Bronchial epithelial cell (primary cell): ENCODE measurements around the gene CAMK2A. TPM values are rescaled to one million over a fixed set of nuclear protein-coding genes. Genes with fewer than 3 reads are reported as not detected.

Experiments
- DNase-seq: peaks from one replicate; pipeline ENCODE4 v3.0.0-alpha.2; 2010; ENCODE audit warnings: low read depth
- FAIRE-seq: peaks from 2 replicates; lab custom pipeline; 2011; peaks lifted over from hg19 to GRCh38; lab: Jason Lieb, UNC
- H3K27me3 ChIP-seq: 2 replicates; pipeline ENCODE4 v1.5.1; 2011; ENCODE audit warnings: low read length; ENCODE audit not compliant: control insufficient read depth, insufficient read depth
- H3K36me3 ChIP-seq: 2 replicates; pipeline ENCODE4 v1.5.1; 2011; ENCODE audit warnings: low read length; ENCODE audit not compliant: control insufficient read depth, insufficient read depth
- H3K4me3 ChIP-seq: 2 replicates; pipeline ENCODE4 v1.5.1; 2011; ENCODE audit warnings: mild to moderate bottlenecking, low read depth, low read length, control low read depth
- CTCF ChIP-seq: IDR thresholded peaks from 2 replicates; pipeline ENCODE4 v1.5.1; 2011; ENCODE audit warnings: mild to moderate bottlenecking, moderate library complexity, low read length, control low read depth, inconsistent platforms; ENCODE audit not compliant: insufficient read depth, severe bottlenecking
- total RNA-seq: library from RNA; depleted of rRNA; stranded (reverse); fragments of >200 nt; gene quantifications from 2 replicates; pipeline ENCODE4 v1.2.1, GENCODE V29; 2014

The CAMK2A gene
- total RNA-seq, 1 donor from 2014 or later: under 0.01 TPM

DNA sequence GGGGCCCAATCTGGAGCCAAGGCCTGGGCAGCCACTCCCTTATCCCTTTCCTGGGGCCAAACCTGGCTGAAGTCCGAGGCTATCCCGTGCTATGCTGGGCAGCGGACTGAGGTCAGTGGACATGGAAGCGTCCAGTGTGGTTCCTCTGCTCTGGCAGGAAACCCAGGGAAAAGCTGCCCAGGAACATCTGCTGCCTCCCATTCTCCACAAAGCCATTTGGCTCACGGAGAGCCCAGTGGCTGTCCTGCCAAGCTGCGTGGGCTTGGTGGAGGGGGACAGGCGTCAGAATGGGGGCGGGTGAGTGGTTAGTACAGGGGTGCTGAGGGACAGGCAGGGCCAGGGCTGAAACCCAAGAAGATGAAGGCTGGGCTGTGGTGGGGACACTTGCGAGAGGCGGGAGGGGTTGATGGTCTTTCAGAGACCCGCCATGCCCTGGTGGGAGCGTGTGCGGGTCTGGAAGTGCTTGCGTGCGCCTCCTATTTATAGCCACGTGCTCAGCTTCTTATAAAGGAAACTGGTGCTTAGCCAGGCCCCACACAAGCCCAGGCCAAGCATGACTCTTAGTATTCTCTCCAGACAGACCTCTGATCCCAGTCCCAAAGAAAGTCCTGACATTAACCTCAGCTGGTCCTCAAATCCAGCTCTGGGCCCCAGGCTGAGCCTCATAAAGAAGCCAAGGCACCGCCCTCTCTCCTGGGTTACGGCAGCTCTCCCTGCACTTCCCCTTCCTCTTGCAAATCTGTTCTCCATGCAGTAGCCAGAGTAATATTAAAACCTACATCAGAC, 109.1 kb downstream of the CAMK2A start:
- DNase-seq (no peak), FAIRE-seq (no peak)
- Histone ChIP-seq H3K27me3 (no peaks in the 10 kb centered on the region), H3K36me3 (no peaks in the 10 kb centered on the region), H3K4me3 (no peak overlapping the region)
- TF ChIP-seq CTCF: no peak

- Histone ChIP-seq H3K4me3 (no peak overlapping the region), H3K36me3 (no peaks in the 10 kb centered on the region), H3K27me3 (no peaks in the 10 kb centered on the region)
- FAIRE-seq: no peak
- no peak for DNase-seq
- no peak for TF ChIP-seq CTCF
Observed at GRCh38 chr5:150179019-150179620, 110.5 kb downstream of the CAMK2A start.

GRCh38 chr5:150178262-150178661, 111.3 kb downstream of the CAMK2A start:
- Histone ChIP-seq H3K27me3 (no peaks in the 10 kb centered on the region), H3K4me3 (no peak overlapping the region), H3K36me3 (no peaks in the 10 kb centered on the region)
- DNase-seq (no peak), FAIRE-seq (no peak)
- TF ChIP-seq CTCF: no peak

GRCh38 chr5:150177721-150178120, 111.9 kb downstream of the CAMK2A start:
- H3K27me3 ChIP-seq: no peaks in the 10 kb centered on the region
- no peak overlapping the region for H3K4me3 ChIP-seq
- DNase-seq: no peak
- no peaks in the 10 kb centered on the region for H3K36me3 ChIP-seq
- no peak for FAIRE-seq
- TF ChIP-seq CTCF: no peak

- Histone ChIP-seq H3K27me3 (no peaks in the 10 kb centered on the region), H3K36me3 (no peaks in the 10 kb centered on the region), H3K4me3 (no peak overlapping the region)
- no peak for TF ChIP-seq CTCF
- FAIRE-seq (no peak), DNase-seq (no peak)
Observed at GRCh38 chr5:150176745-150177477, 112.7 kb downstream of the CAMK2A start.
